ENCODE results near the gene IKZF1. TPM values are rescaled to one million over a fixed set of nuclear protein-coding genes. Genes with fewer than 3 reads are reported as not detected.

Gene IKZF1
- total and polyA plus RNA-seq, 2 donors = 99.0 to 124 TPM

- peak overlapping the region; percentile 97 to 99 for H3K27ac ChIP-seq (ENCODE audit: low read depth in 1 of 2, low read length in 1 of 2)
These were observed 54.9 kb downstream of the IKZF1 start for GRCh38 chr7:50359258-50359994.

GRCh38 chr7:50359995-50360925 lies 55.7 kb downstream of the IKZF1 start:
- Histone ChIP-seq H3K36me3 (ENCODE audit: control insufficient read depth in 2 of 2, insufficient read depth in 2 of 2, low read length in 1 of 2) (peaks cover 35 to 95% of the 10 kb centered on the region in 2 donors), H3K4me1 (ENCODE audit: control insufficient read depth in 2 of 2, insufficient read depth in 2 of 2, low read length in 2 of 2) (peaks cover 70 to 98% of the 10 kb centered on the region in 2 donors), H3K9me3 (ENCODE audit: control insufficient read depth in 2 of 2, insufficient read depth in 1 of 2, low read length in 1 of 2) (no peaks in the 10 kb centered on the region), H3K27me3 (ENCODE audit: control insufficient read depth in 2 of 2, insufficient read depth in 1 of 2, low read length in 1 of 2) (no peaks in the 10 kb centered on the region), H3K4me3 (ENCODE audit: low read length in 2 of 2) (peak overlapping the region; percentile 11 to 22), H3K27ac (ENCODE audit: low read depth in 1 of 2, low read length in 1 of 2) (peak overlapping the region; percentile 97 to 99)
- WGBS = 33% methylated on average over 20 of the region's 20 CpGs
- peak in 8 of 9 donors; percentile 65 to 96 (median 88) for DNase-seq (ENCODE audit: low read depth in 6 of 9, low spot score in 9 of 9)

More at GRCh38 chr7:50359258-50359994, 54.9 kb downstream of the IKZF1 start:
- Histone ChIP-seq H3K9me3 (ENCODE audit: control insufficient read depth in 2 of 2, insufficient read depth in 1 of 2, low read length in 1 of 2) (no peaks in the 10 kb centered on the region), H3K4me1 (ENCODE audit: control insufficient read depth in 2 of 2, insufficient read depth in 2 of 2, low read length in 2 of 2) (peaks cover 66 to 98% of the 10 kb centered on the region in 2 donors), H3K27me3 (ENCODE audit: control insufficient read depth in 2 of 2, insufficient read depth in 1 of 2, low read length in 1 of 2) (no peaks in the 10 kb centered on the region), H3K36me3 (ENCODE audit: control insufficient read depth in 2 of 2, insufficient read depth in 2 of 2, low read length in 1 of 2) (peaks cover 36 to 96% of the 10 kb centered on the region in 2 donors), H3K4me3 (ENCODE audit: low read length in 2 of 2) (peak overlapping the region in 1 of 2 donors; percentile 11)
- peak in 1 of 9 donors; percentile 43 for DNase-seq (ENCODE audit: low read depth in 6 of 9, low spot score in 9 of 9)
- WGBS = 81% methylated on average over 9 of the region's 9 CpGs

- Histone ChIP-seq H3K4me3 (ENCODE audit: low read length in 2 of 2) (no peak overlapping the region), H3K27me3 (ENCODE audit: control insufficient read depth in 2 of 2, insufficient read depth in 1 of 2, low read length in 1 of 2) (no peaks in the 10 kb centered on the region), H3K36me3 (ENCODE audit: control insufficient read depth in 2 of 2, insufficient read depth in 2 of 2, low read length in 1 of 2) (peaks cover 25 to 94% of the 10 kb centered on the region in 2 donors), H3K9me3 (ENCODE audit: control insufficient read depth in 2 of 2, insufficient read depth in 1 of 2, low read length in 1 of 2) (no peaks in the 10 kb centered on the region), H3K27ac (ENCODE audit: low read depth in 1 of 2, low read length in 1 of 2) (peak overlapping the region; percentile 78 to 93), H3K4me1 (ENCODE audit: control insufficient read depth in 2 of 2, insufficient read depth in 2 of 2, low read length in 2 of 2) (peaks cover 71 to 92% of the 10 kb centered on the region in 2 donors)
- 82% methylated on average over 5 of the region's 5 CpGs for WGBS
- no peak for DNase-seq (ENCODE audit: low read depth in 6 of 9, low spot score in 9 of 9)
These were observed 57.6 kb downstream of the IKZF1 start for GRCh38 chr7:50362142-50362541.

- H3K27ac ChIP-seq (ENCODE audit: low read depth in 1 of 2, low read length in 1 of 2) = peak overlapping the region; percentile 78 to 93
- peak in 1 of 9 donors; percentile 77 for DNase-seq (ENCODE audit: low read depth in 6 of 9, low spot score in 9 of 9)
- no peaks in the 10 kb centered on the region for H3K27me3 ChIP-seq (ENCODE audit: control insufficient read depth in 2 of 2, insufficient read depth in 1 of 2, low read length in 1 of 2)
- H3K9me3 ChIP-seq (ENCODE audit: control insufficient read depth in 2 of 2, insufficient read depth in 1 of 2, low read length in 1 of 2) = no peaks in the 10 kb centered on the region
- H3K4me1 ChIP-seq (ENCODE audit: control insufficient read depth in 2 of 2, insufficient read depth in 2 of 2, low read length in 2 of 2) = peaks cover 68 to 92% of the 10 kb centered on the region in 2 donors
- H3K36me3 ChIP-seq (ENCODE audit: control insufficient read depth in 2 of 2, insufficient read depth in 2 of 2, low read length in 1 of 2) = peaks cover 18 to 94% of the 10 kb centered on the region in 2 donors
- WGBS = 45% methylated on average over 6 of the region's 6 CpGs
- H3K4me3 ChIP-seq (ENCODE audit: low read length in 2 of 2) = no peak overlapping the region
These were observed 58.3 kb downstream of the IKZF1 start for GRCh38 chr7:50362712-50363282.

GRCh38 chr7:50363327-50364060 lies 59.0 kb downstream of the IKZF1 start:
- Histone ChIP-seq H3K27me3 (ENCODE audit: control insufficient read depth in 2 of 2, insufficient read depth in 1 of 2, low read length in 1 of 2) (no peaks in the 10 kb centered on the region), H3K9me3 (ENCODE audit: control insufficient read depth in 2 of 2, insufficient read depth in 1 of 2, low read length in 1 of 2) (no peaks in the 10 kb centered on the region), H3K4me1 (ENCODE audit: control insufficient read depth in 2 of 2, insufficient read depth in 2 of 2, low read length in 2 of 2) (peaks cover 67 to 92% of the 10 kb centered on the region in 2 donors), H3K27ac (ENCODE audit: low read depth in 1 of 2, low read length in 1 of 2) (peak overlapping the region; percentile 78 to 93), H3K4me3 (ENCODE audit: low read length in 2 of 2) (no peak overlapping the region), H3K36me3 (ENCODE audit: control insufficient read depth in 2 of 2, insufficient read depth in 2 of 2, low read length in 1 of 2) (peaks cover 21 to 94% of the 10 kb centered on the region in 2 donors)
- WGBS = 92% methylated on average over 7 of the region's 7 CpGs
- no peak for DNase-seq (ENCODE audit: low read depth in 6 of 9, low spot score in 9 of 9)

- Histone ChIP-seq H3K27ac (ENCODE audit: low read depth in 1 of 2, low read length in 1 of 2) (peak overlapping the region; percentile 78 to 80), H3K4me1 (ENCODE audit: control insufficient read depth in 2 of 2, insufficient read depth in 2 of 2, low read length in 2 of 2) (peaks cover 58 to 84% of the 10 kb centered on the region in 2 donors), H3K4me3 (ENCODE audit: low read length in 2 of 2) (no peak overlapping the region), H3K9me3 (ENCODE audit: control insufficient read depth in 2 of 2, insufficient read depth in 1 of 2, low read length in 1 of 2) (no peaks in the 10 kb centered on the region), H3K36me3 (ENCODE audit: control insufficient read depth in 2 of 2, insufficient read depth in 2 of 2, low read length in 1 of 2) (peaks cover 24 to 88% of the 10 kb centered on the region in 2 donors), H3K27me3 (ENCODE audit: control insufficient read depth in 2 of 2, insufficient read depth in 1 of 2, low read length in 1 of 2) (no peaks in the 10 kb centered on the region)
- WGBS = 70% methylated on average over 3 of the region's 3 CpGs
- no peak for DNase-seq (ENCODE audit: low read depth in 6 of 9, low spot score in 9 of 9)
These were observed 60.1 kb downstream of the IKZF1 start for GRCh38 chr7:50364645-50365044.

- peak overlapping the region; percentile 64 for H3K27ac ChIP-seq (ENCODE audit: low read depth in 1 of 2, low read length in 1 of 2)
- 41% methylated on average over 2 of the region's 2 CpGs for WGBS
- peaks cover 31 to 86% of the 10 kb centered on the region in 2 donors for H3K36me3 ChIP-seq (ENCODE audit: control insufficient read depth in 2 of 2, insufficient read depth in 2 of 2, low read length in 1 of 2)
- DNase-seq (ENCODE audit: low read depth in 6 of 9, low spot score in 9 of 9) = no peak
- no peak overlapping the region for H3K4me3 ChIP-seq (ENCODE audit: low read length in 2 of 2)
- no peaks in the 10 kb centered on the region for H3K27me3 ChIP-seq (ENCODE audit: control insufficient read depth in 2 of 2, insufficient read depth in 1 of 2, low read length in 1 of 2)
- H3K9me3 ChIP-seq (ENCODE audit: control insufficient read depth in 2 of 2, insufficient read depth in 1 of 2, low read length in 1 of 2) = no peaks in the 10 kb centered on the region
- peaks cover 46 to 76% of the 10 kb centered on the region in 2 donors for H3K4me1 ChIP-seq (ENCODE audit: control insufficient read depth in 2 of 2, insufficient read depth in 2 of 2, low read length in 2 of 2)
These were observed 61.8 kb downstream of the IKZF1 start for GRCh38 chr7:50366311-50366710.

- Histone ChIP-seq H3K4me1 (ENCODE audit: control insufficient read depth in 2 of 2, insufficient read depth in 2 of 2, low read length in 2 of 2) (peaks cover 44 to 75% of the 10 kb centered on the region in 2 donors), H3K27me3 (ENCODE audit: control insufficient read depth in 2 of 2, insufficient read depth in 1 of 2, low read length in 1 of 2) (no peaks in the 10 kb centered on the region), H3K9me3 (ENCODE audit: control insufficient read depth in 2 of 2, insufficient read depth in 1 of 2, low read length in 1 of 2) (no peaks in the 10 kb centered on the region), H3K27ac (ENCODE audit: low read depth in 1 of 2, low read length in 1 of 2) (peak overlapping the region; percentile 63 to 74), H3K4me3 (ENCODE audit: low read length in 2 of 2) (no peak overlapping the region), H3K36me3 (ENCODE audit: control insufficient read depth in 2 of 2, insufficient read depth in 2 of 2, low read length in 1 of 2) (peaks cover 38 to 89% of the 10 kb centered on the region in 2 donors)
- DNase-seq (ENCODE audit: low read depth in 6 of 9, low spot score in 9 of 9) = no peak
- WGBS = 67% methylated on average over 2 of the region's 2 CpGs
These were observed 62.6 kb downstream of the IKZF1 start for GRCh38 chr7:50367100-50367499.

Data from thymus (tissue), 11 donors.